Thyroid gland (tissue), 4 donors: ENCODE data around the gene CEMIP2.

Experiments used
- CTCF ChIP-seq, 6 experiments: fragments of 200-600 bp in 3 of 6; fragments of 450-650 bp in 3 of 6; sonication (generic) in 3 of 6; IDR thresholded peaks; one replicate each; pipeline ENCODE4 v1.5.1; 2016 to 2019; ENCODE audit warnings: antibody characterized with exemption in 6 of 6, mild to moderate bottlenecking in 2 of 6, inconsistent platforms in 1 of 6, moderate library complexity in 1 of 6
- POLR2A ChIP-seq, 2 donors: fragments of 450-650 bp; IDR thresholded peaks; one replicate each; pipeline ENCODE4 v1.6.1; 2017; ENCODE audit warnings: antibody characterized with exemption in 2 of 2, mild to moderate bottlenecking in 2 of 2, moderate library complexity in 1 of 2

DNA sequence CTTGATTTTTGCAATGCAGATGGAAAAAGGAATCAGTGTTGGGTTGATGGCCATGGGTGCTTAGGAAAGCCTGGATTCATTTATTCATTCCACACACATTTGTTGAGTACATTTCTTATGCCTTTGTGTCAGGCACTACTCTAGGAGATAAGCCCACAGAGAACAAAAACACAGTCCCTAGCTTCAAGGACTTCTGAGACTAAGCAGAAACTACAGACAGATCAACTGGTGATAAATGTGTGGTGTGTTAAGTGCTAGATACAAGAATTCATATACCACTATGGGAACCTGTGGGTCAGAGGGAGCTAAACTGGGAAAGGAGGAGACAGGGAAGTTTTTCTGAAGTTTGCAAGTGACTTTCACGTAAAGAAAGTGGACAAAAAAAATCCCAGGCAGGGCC is 119.9 kb downstream of the CEMIP2 start:
- TF ChIP-seq CTCF (IDR thresholded peaks at IDR 0.05) (no peak), POLR2A (IDR thresholded peaks at IDR 0.05) (no peak)
